GM13977 (cell line): ENCODE results near the gene PRSS21.

ENCODE experiments used
- DNase-seq: peaks from one replicate; pipeline ENCODE4 v3.0.0; 2012; ENCODE audit warnings: low spot score
- in situ Hi-C: fragments of 300-500 bp; cut with MboI; formaldehyde crosslinking; loops from one replicate; pipeline ENCODE4 v1.12.0; 2022; ENCODE audit warnings: low sequenced_read_pairs, low pct_unique_long_range_greater_than_20kb, mixed read lengths, inconsistent platforms; ENCODE audit not compliant: unreplicated experiment
- TF ChIP-seq, protein P1 (sequence below): IDR thresholded peaks from 2 replicates; pipeline ENCODE4 v1.5.1; 2012; ENCODE audit warnings: mild to moderate bottlenecking, control low read depth; ENCODE audit not compliant: insufficient read depth; ENCODE audit errors: extremely low read depth, missing control alignments

PRSS21 gene

DNA sequence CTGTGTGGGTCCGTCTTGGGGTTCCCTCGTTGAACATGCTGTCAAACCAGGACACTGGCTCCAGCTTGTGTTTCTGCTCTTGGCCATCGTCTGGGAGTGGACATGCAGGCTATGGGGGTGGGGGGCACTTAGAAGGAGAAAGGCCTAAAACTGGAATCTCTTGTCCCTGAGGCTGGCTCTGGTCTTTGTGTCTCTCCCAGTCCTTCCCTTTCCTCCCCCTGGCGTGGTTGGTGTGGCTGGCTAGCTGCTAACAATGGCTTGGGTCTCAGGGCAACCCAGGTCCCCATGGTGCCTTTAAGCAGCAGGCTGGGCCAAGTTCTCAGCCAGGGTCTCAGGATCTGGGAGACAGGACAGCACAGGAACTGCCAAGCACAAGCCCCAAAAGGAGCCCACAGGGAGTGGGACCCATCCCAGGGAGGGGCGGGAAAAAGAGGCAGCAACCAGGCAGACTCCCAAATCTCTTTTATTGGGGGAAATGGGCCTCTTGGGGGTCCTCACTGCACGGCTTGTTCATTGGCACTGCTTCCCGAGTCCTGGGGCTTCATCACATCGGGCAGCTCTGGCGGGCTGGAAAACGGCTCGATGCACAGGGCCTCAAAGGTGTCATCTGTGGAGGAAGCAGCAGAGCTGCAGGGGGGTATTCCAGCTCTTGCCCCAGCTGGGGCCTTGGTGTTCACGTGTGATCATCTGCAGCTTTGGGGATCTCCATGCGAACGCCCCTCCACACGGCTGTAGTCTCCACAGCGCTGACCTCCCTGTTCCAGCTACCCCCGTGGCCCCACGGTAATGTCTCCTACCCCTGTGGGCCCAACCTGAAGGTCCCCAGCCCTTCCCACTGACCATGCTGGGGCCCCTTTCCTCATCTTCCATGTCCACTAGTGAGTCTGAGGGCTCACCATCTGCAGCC is 45.3 kb upstream of the PRSS21 start:
- DNase-seq = no peak
- TF ChIP-seq, protein P1, sequence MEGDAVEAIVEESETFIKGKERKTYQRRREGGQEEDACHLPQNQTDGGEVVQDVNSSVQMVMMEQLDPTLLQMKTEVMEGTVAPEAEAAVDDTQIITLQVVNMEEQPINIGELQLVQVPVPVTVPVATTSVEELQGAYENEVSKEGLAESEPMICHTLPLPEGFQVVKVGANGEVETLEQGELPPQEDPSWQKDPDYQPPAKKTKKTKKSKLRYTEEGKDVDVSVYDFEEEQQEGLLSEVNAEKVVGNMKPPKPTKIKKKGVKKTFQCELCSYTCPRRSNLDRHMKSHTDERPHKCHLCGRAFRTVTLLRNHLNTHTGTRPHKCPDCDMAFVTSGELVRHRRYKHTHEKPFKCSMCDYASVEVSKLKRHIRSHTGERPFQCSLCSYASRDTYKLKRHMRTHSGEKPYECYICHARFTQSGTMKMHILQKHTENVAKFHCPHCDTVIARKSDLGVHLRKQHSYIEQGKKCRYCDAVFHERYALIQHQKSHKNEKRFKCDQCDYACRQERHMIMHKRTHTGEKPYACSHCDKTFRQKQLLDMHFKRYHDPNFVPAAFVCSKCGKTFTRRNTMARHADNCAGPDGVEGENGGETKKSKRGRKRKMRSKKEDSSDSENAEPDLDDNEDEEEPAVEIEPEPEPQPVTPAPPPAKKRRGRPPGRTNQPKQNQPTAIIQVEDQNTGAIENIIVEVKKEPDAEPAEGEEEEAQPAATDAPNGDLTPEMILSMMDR = no peak
- in situ Hi-C loops = no loop called here

DNA sequence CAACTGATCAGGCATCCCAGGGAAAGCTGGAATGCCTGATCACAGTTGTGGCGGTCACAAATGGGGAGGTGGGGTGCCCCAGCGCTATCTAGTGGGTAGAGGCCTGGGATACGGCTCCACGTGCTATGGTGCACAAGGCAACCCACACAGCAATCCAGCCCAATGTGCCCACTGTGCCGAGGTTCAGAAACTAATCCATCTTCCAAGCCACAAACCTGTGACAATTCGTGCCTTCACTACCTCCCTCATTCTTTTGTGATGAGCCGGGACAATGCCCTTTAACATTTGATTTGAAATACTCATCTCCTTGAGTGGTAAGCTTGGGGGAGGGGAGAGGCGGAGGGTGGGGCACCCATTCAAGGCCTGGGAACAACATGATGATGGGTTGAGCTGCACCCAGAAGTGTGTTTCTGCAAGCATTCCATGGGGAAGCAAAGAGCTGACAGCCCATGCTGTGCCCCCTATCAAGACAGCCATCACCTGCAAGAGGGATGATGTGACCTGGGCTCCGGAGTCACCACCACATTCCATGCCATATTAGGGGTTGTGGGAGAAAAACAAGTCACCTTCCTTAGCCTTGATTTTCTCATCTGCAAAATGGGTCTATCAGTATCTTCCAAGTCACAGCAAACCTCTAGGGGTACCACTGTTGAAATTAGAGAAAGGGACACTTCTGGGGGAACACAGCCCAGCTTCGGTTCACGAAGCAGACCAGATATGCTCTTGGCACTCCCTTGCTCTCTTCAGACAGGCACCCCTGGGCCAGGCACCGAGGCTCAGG is 43.7 kb upstream of the PRSS21 start:
- in situ Hi-C loops = no loop called here
- DNase-seq = no peak
- TF ChIP-seq, protein P1 = no peak

DNA sequence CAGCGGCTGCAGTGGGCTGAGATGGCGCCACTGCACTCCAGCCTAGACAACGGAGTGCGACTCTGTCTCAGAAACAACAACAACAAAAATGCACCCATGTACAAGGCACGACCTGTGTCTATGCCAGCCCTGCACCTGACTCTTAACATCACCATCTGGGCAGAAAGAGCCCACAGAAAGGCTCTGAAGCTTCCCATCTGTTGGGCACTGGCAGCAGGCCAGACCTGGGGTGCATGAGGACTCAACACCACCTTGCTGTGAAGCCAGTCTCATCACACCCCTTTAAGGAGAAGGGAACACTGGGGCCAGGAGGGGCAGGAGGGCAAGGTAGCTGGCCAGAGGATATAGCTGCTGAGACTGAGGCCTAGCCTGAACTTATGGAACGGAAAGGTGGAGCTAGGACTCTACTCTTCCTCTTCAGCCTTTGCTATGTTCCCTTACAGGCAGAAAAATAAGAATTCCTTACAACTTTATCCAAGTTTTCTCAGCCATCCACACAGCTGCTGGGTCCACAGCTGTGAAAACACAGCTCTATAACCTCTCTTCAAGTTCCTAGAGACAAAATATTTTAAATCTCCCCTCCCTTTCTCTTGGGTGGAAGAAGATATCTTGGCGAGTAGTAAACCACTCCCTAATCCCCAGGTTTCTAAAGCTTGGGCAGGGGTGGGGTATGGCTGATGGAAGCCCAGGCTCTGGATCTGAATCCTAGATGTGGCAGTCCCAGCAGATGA is 42.7 kb upstream of the PRSS21 start:
- no peak for DNase-seq
- in situ Hi-C loops = no loop called here
- TF ChIP-seq, protein P1 = no peak

DNA sequence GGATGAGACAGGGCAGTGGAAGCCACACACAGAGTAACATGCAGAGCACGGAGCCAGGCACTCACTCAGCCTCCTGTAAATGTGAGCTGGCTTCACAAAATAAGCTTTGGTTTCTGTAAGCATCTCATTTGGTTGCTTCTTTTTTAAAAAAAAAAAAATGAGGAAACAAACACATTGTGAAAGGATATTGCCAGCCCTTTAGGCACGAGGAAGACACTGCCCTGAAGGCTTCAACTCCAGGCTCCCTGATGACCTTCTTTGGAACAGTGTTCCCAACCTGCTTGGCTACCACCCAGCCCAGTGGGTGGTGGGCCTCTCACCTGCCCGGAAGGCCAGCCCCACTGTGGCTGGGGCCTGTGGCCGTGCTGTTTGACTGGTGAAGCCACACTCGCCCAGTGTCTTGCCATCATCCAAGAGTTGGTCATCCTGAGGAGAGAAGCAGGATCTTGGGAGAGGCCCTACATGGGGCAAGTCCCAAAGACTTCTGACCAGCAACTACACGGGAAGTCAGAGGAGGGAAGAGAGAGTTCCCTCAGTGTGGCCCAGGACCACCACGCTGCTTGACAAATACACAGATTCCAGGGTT is 41.8 kb upstream of the PRSS21 start:
- in situ Hi-C loops = no loop called here
- no peak for DNase-seq
- TF ChIP-seq, protein P1 = no peak

DNA sequence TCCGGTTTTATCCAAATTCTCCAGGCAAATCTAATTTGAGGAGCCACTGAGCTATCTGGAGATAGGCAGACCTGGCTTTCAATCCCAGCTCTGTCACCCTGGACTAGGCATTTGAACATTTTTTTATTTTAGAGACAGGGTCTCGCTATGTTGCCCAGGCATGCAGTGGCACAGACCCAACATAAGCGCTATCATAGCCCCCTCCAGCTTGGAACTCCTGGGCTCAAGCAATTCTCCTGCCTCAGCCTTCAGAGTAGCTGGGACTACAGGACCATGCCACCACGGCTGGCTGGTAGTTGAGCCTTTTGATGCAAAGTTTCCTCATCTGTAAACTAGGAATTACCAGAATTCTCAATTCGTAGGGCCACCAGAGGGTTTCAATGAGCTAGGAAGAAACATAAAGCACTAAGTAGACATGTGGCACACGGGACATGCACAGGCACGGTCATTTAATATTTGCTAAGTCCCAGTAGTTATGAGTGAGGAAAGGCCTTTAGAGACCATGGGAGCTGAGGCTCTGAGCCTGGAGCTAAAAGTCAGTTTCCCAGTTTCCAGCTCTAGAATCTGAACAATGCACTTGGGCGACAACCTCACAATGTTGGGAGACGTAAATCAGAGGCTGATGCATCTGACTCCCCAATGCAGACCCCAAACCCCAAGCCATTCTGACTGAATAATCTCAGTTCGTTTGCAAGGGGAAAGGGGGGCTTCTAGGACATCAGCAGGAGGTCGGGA is 41.1 kb upstream of the PRSS21 start:
- no peak for DNase-seq
- TF ChIP-seq, protein P1 = no peak
- in situ Hi-C loops = no loop called here
